ENCODE results near the gene KLHL14.

GRCh38 chr18:32623563-32623962, 149.3 kb downstream of the KLHL14 start:
- TF ChIP-seq CTCF (IDR thresholded peaks at IDR 0.05; ENCODE audit: low read depth, low read length) (no peak), EZH2phosphoT487 (IDR thresholded peaks at IDR 0.05; ENCODE audit: low read depth) (no peak)

Data from OCI-LY3 (cell line).